Tibial artery (tissue), 4 donors: ENCODE measurements around the gene CTSE.

Experiments used
- DNase-seq, 2 donors: peaks; one replicate each; pipeline ENCODE4 v3.0.0-alpha.2; 2019
- H3K27ac ChIP-seq, 2 donors: fragments of 200-600 bp; sonication (generic) in 1 of 2; 1 replicate in 1 of 2; 2 replicates in 1 of 2; pipeline ENCODE4 v1.5.1; 2018 to 2019; ENCODE audit warnings: mild to moderate bottlenecking in 1 of 2
- H3K27me3 ChIP-seq, 2 donors: fragments of 200-600 bp; sonication (generic) in 1 of 2; one replicate each; pipeline versions ENCODE4 v1.5.1 to v1.6.0; 2016 to 2019
- H3K36me3 ChIP-seq, 3 donors: fragments of 200-600 bp; sonication (generic) in 2 of 3; one replicate each; pipeline ENCODE4 v1.5.1; 2016 to 2019; ENCODE audit warnings: mild to moderate bottlenecking in 2 of 3
- H3K4me1 ChIP-seq, 4 donors: fragments of 200-600 bp; sonication (generic) in 2 of 4; 1 replicate in 3 of 4; 2 replicates in 1 of 4; pipeline ENCODE4 v1.5.1; 2016 to 2019
- H3K4me3 ChIP-seq, 2 donors: fragments of 200-600 bp; sonication (generic) in 1 of 2; 1 replicate in 1 of 2; 2 replicates in 1 of 2; pipeline ENCODE4 v1.5.1; 2018 to 2019; ENCODE audit warnings: mild to moderate bottlenecking in 2 of 2
- H3K9me3 ChIP-seq, 3 donors: fragments of 200-600 bp; sonication (generic) in 1 of 3; one replicate each; pipeline ENCODE4 v1.5.1; 2016 to 2019
- CTCF ChIP-seq, 2 experiments: fragments of 200-600 bp in 1 of 2; fragments of 450-650 bp in 1 of 2; IDR thresholded peaks; one replicate each; pipeline ENCODE4 v1.5.1; 2017 to 2019; ENCODE audit warnings: antibody characterized with exemption in 2 of 2, mild to moderate bottlenecking in 1 of 2, moderate library complexity in 1 of 2
- intact Hi-C: fragments of 100-400 bp; cut with DNase I; formaldehyde crosslinking; loops from one replicate; pipeline ENCODE4 v1.15.0; 2023; ENCODE audit warnings: low total_unique reads

CTSE gene

DNA sequence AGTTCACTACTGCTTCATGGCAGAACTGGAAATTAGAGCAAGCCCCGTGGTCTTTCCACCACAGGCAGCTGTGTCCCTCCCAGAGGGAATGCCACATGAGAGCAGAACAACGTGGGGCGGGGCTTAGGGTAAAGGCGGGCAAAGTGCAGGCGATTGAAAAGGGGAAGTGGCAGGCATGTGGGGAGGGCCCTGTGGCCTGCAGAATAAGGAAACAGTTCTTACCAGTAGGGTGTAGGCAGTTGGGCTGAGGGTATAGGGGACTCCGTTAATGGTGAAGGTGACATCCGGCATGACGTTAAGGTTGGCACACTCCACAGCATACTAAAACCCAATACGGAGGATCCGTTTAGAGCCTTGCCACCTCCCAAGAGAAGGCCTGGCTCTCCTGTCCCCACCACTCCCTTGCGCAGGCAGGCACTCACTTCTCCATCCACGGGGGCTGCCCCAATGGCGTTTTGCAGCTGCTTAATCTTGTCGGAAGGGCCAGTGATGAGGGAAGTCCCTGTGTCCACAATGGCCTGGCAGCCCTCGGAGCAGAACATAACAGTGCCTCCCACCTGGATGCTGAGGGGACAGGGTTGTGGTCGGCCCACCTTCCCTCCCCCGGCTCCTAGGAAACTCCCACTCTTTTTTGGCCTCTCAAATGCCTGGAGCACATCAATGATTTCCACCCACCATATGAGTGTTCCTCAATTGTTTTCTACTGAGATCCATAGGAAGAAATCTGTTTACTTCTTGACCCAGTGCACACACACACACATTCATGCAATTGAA is 11.4 kb downstream of the CTSE start:
- peak; percentile 84 to 87 for DNase-seq
- intact Hi-C loops = no loop called here
- no peak overlapping the region for H3K27ac ChIP-seq
- H3K36me3 ChIP-seq = no peaks in the 10 kb centered on the region
- H3K9me3 ChIP-seq = no peaks in the 10 kb centered on the region
- TF ChIP-seq CTCF (IDR thresholded peaks at IDR 0.05) = no peak
- H3K4me3 ChIP-seq = no peak overlapping the region
- H3K4me1 ChIP-seq = no peaks in the 10 kb centered on the region
- peaks cover 0 to 2% of the 10 kb centered on the region in 2 donors for H3K27me3 ChIP-seq

DNA sequence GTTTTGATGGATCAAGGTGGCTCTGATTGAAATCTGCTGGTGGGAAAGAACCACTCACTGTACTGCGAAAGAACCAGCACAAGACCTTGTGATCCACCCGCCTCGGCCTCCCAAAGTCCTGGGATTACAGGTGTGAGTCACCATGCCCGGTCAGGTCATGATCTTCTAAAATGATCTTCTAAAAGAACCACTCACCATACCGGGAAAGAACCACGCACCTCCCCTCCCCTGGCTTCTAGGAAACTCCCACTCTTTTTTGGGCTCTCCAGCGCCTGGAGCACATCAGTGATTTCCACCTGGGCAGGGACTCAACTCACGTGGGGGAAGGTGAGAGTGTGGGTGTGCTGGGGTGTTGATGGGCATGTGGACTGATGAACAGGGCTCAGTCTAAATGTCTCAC is 12.6 kb downstream of the CTSE start:
- Histone ChIP-seq H3K4me3 (no peak overlapping the region), H3K27me3 (peaks cover 0 to 2% of the 10 kb centered on the region in 2 donors), H3K36me3 (no peaks in the 10 kb centered on the region), H3K27ac (no peak overlapping the region), H3K4me1 (no peaks in the 10 kb centered on the region), H3K9me3 (no peaks in the 10 kb centered on the region)
- intact Hi-C loops = no loop called here
- no peak for DNase-seq
- no peak for TF ChIP-seq CTCF (IDR thresholded peaks at IDR 0.05)

GRCh38 chr1:206010060-206010459 is 13.6 kb downstream of the CTSE start:
- Histone ChIP-seq H3K4me1 (no peaks in the 10 kb centered on the region), H3K9me3 (no peaks in the 10 kb centered on the region), H3K27me3 (peaks cover 0 to 2% of the 10 kb centered on the region in 2 donors), H3K4me3 (no peak overlapping the region), H3K36me3 (no peaks in the 10 kb centered on the region), H3K27ac (no peak overlapping the region)
- no peak for TF ChIP-seq CTCF (IDR thresholded peaks at IDR 0.05)
- intact Hi-C loops = no loop called here
- no peak for DNase-seq

DNA sequence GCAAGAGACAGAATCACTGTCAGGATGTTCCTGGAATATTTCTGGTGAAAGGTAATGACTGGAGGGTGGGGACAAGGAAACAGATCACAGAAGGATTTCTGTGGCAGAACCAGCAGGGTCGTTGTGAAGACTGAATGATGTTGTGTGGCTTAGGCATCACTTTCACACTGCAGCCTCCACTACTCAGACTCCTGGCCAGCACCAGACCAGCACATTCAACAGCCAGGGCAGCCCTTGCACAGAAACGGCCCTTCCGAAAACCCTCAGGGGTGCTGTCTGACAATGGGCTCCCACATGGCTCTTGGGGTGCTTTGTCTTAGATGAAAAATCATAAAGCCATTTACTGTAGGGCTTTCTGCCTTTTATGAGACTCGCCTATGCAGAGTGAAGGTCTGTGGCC is 16.7 kb downstream of the CTSE start:
- no peak for DNase-seq
- Histone ChIP-seq H3K27ac (no peak overlapping the region), H3K9me3 (no peaks in the 10 kb centered on the region), H3K4me3 (no peak overlapping the region), H3K36me3 (no peaks in the 10 kb centered on the region), H3K4me1 (peaks cover 0 to 22% (median 17%) of the 10 kb centered on the region in 4 donors), H3K27me3 (peaks cover 0 to 2% of the 10 kb centered on the region in 2 donors)
- intact Hi-C loops = no loop called here
- no peak for TF ChIP-seq CTCF (IDR thresholded peaks at IDR 0.05)

GRCh38 chr1:206005778-206006180 is 17.9 kb downstream of the CTSE start:
- Histone ChIP-seq H3K27me3 (no peaks in the 10 kb centered on the region), H3K4me3 (no peak overlapping the region), H3K27ac (no peak overlapping the region), H3K9me3 (no peaks in the 10 kb centered on the region), H3K36me3 (no peaks in the 10 kb centered on the region), H3K4me1 (peaks cover 0 to 30% (median 25%) of the 10 kb centered on the region in 4 donors)
- no peak for TF ChIP-seq CTCF (IDR thresholded peaks at IDR 0.05)
- DNase-seq = no peak
- intact Hi-C loops = no loop called here
